ENCODE measurements around the gene HBP1.

- no peak for TF ChIP-seq ZFP3 (CRISPR knock-in tag; IDR thresholded peaks at IDR 0.05)
- TF ChIP-seq PATZ1 (CRISPR knock-in tag; IDR thresholded peaks at IDR 0.05; ENCODE audit: borderline replicate concordance): no peak
- TF ChIP-seq ARNTL (CRISPR knock-in tag; IDR thresholded peaks at IDR 0.05; ENCODE audit: borderline replicate concordance, low read depth): no peak
- no peak for TF ChIP-seq CREB5 (CRISPR knock-in tag; IDR thresholded peaks at IDR 0.05; ENCODE audit: low read depth)
- no peak for TF ChIP-seq GLIS3 (CRISPR knock-in tag; IDR thresholded peaks at IDR 0.05)
- TF ChIP-seq ZFP30 (CRISPR knock-in tag; IDR thresholded peaks at IDR 0.05): no peak
- no peak for TF ChIP-seq CSRNP3 (CRISPR knock-in tag; IDR thresholded peaks at IDR 0.05)
Measured at GRCh38 chr7:107212725-107213124, 43.9 kb downstream of the HBP1 start.
